ENCODE data around the gene DMAC1.
A peak's percentile ranks its signal among the peaks of the same experiment; 100 is the strongest.

The DMAC1 gene

DNA sequence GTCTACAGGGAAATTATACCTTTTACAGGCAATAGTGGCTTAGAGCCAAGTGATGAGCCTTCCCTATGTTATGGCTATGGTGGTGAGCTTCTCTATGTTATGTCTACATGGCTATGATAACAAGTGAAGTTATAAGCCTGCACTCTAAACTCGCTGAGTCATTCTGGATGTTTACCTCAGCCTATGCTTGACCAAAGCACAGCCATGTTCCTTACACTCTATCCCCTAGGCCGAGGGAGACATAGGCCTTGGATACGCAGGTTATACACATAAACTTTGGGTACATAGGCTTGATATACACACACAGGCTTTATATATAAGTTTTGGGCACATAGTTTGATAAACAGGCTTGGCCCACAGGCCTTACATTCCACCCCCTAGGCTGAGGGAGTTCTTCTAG is 13.8 kb downstream of the DMAC1 start:
- no peak overlapping the region for H3K4me3 ChIP-seq (replicated peaks; ENCODE audit: low read depth, low read length)
- TF ChIP-seq, protein P1, sequence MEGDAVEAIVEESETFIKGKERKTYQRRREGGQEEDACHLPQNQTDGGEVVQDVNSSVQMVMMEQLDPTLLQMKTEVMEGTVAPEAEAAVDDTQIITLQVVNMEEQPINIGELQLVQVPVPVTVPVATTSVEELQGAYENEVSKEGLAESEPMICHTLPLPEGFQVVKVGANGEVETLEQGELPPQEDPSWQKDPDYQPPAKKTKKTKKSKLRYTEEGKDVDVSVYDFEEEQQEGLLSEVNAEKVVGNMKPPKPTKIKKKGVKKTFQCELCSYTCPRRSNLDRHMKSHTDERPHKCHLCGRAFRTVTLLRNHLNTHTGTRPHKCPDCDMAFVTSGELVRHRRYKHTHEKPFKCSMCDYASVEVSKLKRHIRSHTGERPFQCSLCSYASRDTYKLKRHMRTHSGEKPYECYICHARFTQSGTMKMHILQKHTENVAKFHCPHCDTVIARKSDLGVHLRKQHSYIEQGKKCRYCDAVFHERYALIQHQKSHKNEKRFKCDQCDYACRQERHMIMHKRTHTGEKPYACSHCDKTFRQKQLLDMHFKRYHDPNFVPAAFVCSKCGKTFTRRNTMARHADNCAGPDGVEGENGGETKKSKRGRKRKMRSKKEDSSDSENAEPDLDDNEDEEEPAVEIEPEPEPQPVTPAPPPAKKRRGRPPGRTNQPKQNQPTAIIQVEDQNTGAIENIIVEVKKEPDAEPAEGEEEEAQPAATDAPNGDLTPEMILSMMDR (IDR thresholded peaks at IDR 0.05; ENCODE audit: low read length, missing control alignments): no peak
- DNase-seq (ENCODE audit: low read depth): no peak

DNA sequence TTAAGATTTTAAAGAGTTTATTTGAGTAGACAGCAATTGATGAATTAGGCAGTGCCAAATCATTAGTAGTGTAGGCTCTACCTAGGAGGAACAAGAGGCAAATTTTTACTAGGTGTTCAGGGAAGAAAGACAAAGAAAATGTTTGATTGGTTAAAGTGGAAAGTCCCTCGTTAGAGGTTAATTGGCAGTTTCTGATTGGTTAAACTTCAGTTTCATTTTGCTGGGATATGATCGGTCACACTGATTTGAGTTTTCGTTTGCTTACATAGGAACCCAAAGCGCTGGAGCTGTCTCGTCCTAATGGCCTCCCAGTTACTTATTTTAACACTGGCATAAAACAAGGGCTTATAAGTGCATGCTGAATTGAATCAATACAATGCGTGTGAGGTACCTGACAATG is 15.1 kb downstream of the DMAC1 start:
- H3K4me3 ChIP-seq (replicated peaks; ENCODE audit: low read depth, low read length): no peak overlapping the region
- TF ChIP-seq, protein P1 (IDR thresholded peaks at IDR 0.05; ENCODE audit: low read length, missing control alignments): no peak
- DNase-seq (ENCODE audit: low read depth): no peak

DNA sequence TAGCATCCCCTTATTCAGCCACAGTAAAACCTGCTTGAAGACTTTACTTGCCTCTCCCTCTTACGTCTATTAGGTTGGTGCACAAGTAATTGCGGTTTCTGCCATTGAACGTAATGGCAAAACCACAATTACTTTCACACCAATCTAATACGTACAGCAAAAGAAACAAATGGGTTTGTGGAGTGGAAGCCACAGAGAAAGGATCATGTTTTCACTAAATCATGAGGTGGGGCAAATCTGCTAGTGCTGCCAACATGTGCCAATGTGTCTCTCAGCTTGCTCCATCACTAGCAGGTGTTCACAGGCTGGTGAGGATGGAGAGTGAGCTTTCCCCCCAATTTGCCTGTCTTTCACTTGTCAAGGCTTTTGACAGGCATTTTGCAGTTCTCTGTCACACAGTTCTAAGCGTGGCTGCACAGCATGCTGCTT is 15.9 kb downstream of the DMAC1 start:
- TF ChIP-seq, protein P1 (IDR thresholded peaks at IDR 0.05; ENCODE audit: low read length, missing control alignments): no peak
- no peak overlapping the region for H3K4me3 ChIP-seq (replicated peaks; ENCODE audit: low read depth, low read length)
- no peak for DNase-seq (ENCODE audit: low read depth)

DNA sequence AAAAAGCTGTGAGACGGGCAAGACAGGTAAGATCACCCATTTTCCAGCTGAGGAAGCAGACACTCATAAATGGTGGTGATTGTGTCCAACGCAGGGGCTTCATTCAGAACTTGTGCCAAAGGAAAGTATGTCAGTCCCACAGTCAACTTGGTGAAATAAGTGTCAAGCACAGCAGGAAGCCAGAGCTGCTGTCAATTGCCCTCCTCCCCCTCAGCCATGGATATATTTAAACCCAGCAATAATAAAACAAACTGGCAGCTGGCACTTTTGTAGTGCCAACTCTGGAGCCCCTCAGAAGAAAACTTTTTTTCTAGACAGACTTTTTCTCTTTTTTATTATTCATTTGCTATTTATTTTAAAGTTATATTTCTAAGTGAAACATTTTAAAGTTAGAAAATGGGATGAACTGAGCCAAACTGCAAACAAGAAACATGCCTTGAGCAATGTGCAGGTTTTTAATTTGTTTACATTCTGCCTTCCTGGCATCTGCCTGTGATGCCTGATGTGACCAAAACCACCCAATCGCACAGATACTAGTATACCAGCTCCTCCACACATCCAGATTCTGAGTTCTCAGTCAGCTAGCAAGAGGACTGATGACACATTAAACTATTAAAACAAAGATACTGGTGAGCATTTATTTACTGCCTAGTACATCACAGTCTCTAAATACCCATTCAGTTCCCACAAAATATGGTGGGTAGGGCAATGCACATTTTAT is 17.0 kb downstream of the DMAC1 start:
- TF ChIP-seq, protein P1 (IDR thresholded peaks at IDR 0.05; ENCODE audit: low read length, missing control alignments): no peak
- DNase-seq (ENCODE audit: low read depth): no peak
- no peak overlapping the region for H3K4me3 ChIP-seq (replicated peaks; ENCODE audit: low read depth, low read length)

DNA sequence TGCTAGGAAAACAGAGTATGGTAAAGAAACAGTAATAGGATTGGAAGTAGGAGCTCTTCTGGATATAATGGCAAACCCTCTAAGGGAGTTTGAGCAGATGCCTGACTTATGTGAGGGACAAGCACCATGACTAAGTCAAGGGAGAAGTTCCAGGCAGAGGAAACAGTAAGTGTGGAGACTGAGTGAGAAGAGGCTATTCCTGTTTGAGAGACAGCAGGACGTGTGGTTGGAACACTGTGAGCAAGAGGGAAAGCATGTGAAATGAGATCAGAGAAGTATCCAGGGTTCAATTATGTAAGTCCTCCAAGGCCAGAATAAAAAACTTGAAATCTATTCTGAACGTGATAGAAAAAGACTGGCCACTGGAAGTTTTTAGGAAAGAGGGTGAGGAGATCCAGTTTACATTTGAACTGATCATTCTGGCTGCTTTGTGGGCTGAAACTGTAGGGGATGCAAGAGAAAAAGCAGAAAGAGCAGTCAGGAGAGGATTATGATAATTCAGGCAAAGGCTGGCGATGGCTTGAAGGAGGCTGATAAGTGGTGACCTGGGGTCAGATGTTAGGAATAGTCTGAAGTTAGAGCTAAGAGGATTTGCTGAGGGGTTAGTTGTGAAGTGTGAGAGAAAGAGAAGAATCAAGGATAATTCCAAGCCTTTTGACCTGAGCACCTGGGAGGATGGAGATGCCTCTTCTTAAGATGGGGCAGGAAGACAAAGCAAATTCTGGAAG is 19.2 kb downstream of the DMAC1 start:
- TF ChIP-seq, protein P1 (IDR thresholded peaks at IDR 0.05; ENCODE audit: low read length, missing control alignments): no peak
- peak; percentile 27 for DNase-seq (ENCODE audit: low read depth)

DNA sequence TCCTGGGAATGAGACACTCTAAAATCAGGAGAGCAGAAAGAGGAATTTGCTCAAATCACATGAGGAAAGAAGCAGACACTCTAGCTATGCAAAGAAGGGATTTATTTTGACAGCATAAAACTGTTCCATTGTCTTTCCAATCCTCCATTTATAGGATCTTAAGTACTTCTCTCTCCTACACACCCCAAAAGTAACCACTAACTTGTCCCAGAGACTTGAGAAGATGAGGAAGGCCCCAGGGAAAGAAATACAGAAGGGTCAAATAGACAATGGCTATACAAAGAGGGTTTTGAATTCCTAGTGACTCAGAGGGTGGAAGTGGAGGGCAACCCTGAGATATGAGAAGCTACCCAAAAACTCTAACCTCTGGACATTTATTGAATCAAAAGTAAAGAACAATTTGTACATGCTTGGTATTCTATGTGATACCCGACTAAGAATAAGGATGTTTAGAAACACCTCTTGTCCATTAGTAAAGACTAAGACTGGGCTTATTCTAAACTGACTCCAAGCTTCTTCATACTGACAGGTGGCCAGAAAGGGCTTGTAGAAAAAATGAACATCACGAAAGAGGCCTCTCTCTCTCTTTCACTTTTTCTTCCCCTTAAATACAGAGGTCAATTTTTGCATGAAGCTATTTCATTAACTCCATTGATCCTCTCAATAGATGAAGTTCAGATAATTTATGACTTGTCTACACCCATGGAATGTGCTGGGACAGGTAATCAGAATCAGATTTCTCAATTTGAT is 20.6 kb downstream of the DMAC1 start:
- H3K4me3 ChIP-seq (replicated peaks; ENCODE audit: low read depth, low read length): no peak overlapping the region
- TF ChIP-seq, protein P1 (IDR thresholded peaks at IDR 0.05; ENCODE audit: low read length, missing control alignments): no peak
- no peak for DNase-seq (ENCODE audit: low read depth)

More for the DNA sequence above, 19.2 kb downstream of the DMAC1 start:
- no peak overlapping the region for H3K4me3 ChIP-seq (replicated peaks; ENCODE audit: low read depth, low read length)
